SK-MEL-5 (cell line): ENCODE measurements around the gene ULK1. TPM values are rescaled to one million over a fixed set of nuclear protein-coding genes. Genes with fewer than 3 reads are reported as not detected.
"Not testable (repeated sequence)": the region's sequence is repeated elsewhere in the genome, so short reads cannot be mapped to it uniquely, and the experiment has no call there.

Experiments
- DNase-seq: peaks from one replicate; pipeline ENCODE4 v3.0.0-alpha.2; 2016; ENCODE audit warnings: low read depth, low spot score
- in situ Hi-C: cut with HindIII; loops from 2 replicates; pipeline ENCODE4 v1.10.0; 2016; ENCODE audit warnings: low sequenced_read_pairs, high pct_unique_total_duplicates, low pct_unique_long_range_greater_than_20kb
- total RNA-seq: library from RNA; depleted of rRNA; stranded (reverse); fragments of >200 nt; shearing (Covaris generic); gene quantifications from 2 replicates; pipeline ENCODE4 v1.2.3, GENCODE V29; 2014

Gene ULK1
- total RNA-seq, 1 experiment from 2014 or later = 2.1 TPM

DNA sequence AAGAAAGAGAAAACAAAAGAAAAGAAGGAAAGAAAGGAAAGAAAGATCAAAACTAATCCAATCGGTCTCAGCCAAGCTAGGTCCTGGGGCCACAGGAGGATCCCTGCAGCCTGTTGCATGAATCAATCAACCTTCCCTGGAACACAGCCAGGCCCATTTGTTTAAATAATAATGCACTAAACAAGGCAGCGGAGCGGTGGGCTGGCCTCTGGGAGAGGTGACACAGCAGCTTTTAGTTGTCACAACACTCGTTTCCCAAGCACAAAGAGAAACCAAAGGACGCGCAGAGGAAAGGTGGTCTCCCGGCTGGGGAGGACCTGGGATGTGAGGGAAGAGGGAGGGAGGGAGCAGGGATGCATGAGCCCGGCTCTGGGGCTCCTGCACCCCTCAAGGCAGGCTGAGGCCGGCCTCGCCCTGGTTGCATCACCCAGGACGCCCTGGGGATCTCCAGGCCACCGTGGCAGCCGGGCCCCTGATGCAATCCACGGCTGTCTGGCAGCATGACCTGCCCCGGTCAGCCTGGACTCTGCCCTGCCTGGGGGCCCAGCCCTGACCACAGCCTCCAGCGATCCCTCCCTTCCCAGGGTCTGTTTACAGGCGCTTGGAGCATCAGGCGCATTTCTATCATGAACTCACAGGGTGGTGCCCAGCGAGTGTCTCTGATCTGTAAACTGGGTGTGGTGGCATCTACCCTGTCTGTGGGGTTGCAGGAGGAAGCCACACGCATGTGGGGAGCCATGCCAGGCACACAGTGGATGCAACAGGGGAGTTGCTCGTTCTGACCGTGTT is 33.8 kb upstream of the ULK1 start:
- DNase-seq = no peak
- in situ Hi-C loops = no loop called here

DNA sequence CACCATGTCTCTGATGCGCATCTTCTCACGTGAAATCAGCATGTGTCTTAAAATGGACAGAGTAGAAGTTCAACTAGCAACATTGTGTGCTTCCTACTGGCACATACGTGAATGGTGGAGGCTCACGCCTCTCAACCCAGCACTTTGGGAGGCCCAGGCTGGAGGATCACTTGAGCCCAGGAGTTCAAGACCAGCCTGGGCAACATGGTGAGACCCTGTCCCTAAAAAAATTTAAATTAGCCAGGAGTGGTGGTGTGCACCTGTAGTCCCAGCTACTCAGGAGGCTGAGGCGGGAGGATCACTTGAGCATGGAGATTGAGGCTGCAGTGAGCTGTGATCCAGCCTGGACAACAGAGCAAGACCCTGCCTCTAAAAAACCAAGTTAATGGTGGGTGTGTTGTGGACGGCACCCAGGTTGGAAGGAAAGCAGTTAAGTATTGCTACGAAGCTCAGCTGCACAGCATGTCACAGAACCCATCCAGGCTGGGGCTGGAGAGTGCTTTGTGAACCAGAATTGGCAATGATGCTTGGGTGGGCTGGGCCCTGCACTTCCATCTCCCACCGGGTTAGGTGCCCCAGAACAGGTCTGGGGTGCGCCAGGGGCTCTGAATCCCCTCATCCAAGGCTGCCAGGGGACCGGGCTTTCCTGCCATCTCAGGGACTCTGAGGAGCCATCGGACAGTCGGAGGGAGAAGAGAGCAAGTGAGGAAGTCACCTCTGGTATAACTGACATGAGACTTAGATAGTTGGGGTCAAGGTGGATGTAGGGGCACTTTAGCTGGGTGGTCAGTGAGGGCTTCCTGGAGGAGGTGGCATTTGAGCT is 33.0 kb upstream of the ULK1 start:
- in situ Hi-C loops = no loop called here
- DNase-seq = no peak

DNA sequence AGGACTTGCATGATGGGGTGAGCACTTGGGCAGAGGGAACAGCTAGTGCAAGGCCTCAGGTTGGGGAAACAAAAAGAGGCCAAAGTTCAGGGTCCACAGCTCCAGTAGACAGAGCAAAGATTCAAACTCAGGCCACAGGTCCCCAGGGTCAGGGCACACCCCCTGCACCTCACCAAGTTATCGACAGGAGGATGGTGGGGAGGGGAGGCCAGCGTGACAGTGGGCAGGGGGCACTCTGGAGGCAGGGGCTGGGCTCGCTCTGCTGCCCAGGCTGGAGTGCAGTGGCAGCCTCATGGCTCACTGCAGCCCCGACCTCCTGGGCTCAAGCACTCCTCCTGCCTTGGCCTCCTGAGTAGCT is 32.4 kb upstream of the ULK1 start:
- in situ Hi-C loops = no loop called here
- no peak for DNase-seq

DNA sequence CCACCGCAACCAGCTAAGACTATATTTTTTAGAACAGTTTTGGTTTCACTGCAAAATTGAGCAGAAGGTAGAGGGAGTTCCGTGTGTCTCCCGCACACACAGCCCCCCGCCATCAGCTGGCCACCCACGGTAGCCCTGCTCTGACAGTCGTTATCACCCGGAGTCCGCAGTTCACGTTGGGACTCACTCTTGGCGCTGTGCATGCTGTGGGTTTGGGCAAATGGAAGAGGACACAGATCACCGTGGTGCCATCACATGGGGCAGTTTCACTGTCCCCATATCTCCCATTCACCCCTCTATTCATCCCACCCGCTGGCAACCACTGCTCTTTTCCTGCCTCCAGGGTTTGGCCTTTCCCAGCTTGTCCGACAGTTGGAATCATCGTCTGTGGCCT is 31.8 kb upstream of the ULK1 start:
- in situ Hi-C loops = no loop called here
- no peak for DNase-seq

DNA sequence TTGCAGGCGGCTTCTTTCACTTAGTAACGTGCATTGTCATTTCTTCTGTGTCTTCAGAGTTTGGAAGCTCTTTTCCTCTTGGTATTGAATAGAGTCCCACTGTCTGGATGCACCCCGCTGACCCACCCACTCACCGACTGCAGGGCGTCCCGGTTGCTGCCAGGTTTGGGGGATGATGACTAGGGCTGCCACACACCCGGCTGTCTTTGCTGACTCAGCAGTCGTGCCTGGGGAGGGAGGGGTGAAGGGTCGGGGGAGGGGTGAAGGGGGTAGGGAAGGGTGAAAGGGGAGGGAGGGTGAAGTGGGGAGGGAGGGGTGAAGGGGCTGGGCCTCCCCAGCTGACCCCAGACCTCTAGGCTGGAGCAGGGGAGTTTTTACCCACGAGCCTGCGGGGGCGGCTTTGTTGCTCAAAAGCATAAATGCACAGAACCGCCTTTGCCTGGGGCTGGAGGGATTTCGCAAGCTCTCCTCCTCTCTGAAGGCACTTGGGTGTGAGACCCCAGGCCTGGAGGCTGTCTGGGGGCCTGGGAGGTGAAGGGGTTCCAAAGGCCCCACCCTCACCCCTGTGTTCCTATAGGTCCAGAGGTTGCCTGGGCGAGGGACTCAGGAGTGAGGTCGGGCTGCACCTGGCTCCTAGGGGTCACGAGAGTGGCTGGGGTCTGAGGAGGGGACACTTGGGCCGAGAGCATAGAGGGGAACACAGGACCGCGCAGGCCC is 31.3 kb upstream of the ULK1 start:
- in situ Hi-C loops = no loop called here
- no peak for DNase-seq

DNA sequence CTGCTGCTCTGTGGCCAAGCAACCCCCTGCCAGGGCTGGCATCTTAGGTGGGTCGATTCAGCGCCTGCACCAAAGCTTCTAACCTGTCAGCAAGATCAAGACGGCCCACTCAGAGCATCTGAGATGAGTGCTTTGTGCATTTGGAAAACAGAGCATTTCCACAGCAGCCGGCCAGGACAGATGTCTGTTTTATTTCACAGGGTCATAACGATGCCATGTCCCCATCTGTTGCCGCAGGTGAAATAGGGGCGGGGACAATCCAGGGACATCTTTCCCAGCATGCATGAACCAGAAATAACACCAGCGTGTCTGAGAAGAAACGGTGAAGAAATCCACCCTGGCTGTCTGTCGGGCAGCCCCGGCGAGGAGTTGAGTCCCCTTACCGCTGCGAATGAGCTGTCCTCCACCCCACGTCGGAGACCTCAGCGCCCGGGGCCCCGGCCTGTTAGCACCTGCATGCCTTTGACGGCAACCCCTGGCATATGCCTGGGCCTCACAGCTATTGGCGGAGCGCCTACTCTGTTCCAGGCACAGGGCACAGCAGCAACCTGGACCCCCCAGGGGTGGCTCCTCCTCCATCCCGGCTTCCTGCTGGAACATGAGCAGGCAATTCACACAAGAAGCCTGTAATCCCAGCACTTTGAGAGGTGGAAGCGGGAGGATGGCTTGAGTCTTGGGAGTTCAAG is 30.6 kb upstream of the ULK1 start:
- in situ Hi-C loops = no loop called here
- no peak for DNase-seq

DNA sequence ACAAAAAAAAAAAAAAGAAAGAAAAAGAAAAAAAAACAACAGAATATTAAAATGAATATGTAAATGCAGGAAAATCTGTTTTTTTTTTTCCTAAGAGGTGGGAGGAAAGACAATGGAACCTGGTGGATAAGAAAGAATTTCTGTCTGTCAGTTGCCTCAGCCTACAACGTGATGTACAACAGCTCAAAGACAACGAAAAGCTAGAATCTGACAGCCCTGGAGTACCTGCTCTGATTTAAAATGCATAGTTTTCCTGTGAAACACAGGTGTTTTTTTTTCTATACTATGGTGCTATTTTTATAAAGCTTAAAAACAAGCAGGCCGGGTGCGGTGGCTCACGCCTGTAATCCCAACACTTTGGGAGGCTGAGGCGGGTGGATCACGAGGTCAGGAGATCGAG is 30.0 kb upstream of the ULK1 start:
- DNase-seq = no peak

DNA sequence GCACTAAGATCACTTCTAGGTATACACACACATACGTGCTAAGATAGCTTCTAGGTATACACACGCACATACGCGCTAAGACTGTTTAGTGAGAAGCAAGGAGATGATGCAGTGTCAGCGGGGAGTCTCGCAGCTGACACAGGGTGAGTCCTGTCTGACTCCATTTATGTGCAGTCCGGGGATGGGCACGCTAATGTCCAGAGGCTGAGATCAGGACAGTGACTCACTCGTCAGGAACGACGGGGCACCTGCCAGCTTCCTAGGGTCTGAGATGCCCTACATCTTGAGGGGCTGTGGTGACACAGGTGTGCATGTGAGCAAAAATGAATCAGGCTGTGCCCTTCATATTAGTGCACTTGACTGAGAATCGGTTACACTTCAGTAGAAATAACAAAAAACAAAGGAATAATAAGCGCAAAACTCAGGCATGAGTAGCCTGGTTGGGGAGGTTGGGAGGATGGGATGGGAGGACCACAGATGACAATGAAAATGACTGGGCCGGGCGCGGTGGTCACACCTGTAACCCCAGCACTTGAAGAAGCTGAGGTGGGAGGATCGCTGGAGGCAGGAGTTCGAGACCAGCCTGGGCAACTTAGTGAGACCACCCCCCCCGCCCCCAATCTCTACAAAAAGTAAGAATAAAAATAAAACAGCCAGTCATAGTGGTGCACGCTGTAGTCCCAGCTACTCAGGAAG is 29.1 kb upstream of the ULK1 start:
- in situ Hi-C loops = no loop called here
- DNase-seq = no peak

More for the DNA sequence above, 30.0 kb upstream of the ULK1 start:
- in situ Hi-C loops = no loop called here

DNA sequence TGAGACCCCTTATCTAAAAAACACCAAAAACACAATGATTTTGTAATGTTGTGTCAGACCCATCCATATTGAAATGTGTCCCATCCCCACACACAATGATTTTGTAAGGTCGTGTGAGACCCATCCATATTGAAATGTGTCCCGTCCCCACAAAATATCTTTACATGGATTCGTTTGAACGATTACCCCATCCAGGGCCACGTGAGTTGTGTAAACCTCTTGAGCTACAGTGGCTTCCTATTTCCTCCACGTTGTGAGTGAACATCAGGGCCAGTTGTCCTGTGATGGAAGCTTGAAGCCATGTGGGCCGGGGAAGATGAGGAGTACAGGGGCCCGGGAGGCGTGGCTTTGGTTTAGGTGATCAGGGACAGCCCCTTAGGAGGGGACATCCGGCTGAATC is 27.0 kb upstream of the ULK1 start:
- no peak for DNase-seq
- in situ Hi-C loops = no loop called here

DNA sequence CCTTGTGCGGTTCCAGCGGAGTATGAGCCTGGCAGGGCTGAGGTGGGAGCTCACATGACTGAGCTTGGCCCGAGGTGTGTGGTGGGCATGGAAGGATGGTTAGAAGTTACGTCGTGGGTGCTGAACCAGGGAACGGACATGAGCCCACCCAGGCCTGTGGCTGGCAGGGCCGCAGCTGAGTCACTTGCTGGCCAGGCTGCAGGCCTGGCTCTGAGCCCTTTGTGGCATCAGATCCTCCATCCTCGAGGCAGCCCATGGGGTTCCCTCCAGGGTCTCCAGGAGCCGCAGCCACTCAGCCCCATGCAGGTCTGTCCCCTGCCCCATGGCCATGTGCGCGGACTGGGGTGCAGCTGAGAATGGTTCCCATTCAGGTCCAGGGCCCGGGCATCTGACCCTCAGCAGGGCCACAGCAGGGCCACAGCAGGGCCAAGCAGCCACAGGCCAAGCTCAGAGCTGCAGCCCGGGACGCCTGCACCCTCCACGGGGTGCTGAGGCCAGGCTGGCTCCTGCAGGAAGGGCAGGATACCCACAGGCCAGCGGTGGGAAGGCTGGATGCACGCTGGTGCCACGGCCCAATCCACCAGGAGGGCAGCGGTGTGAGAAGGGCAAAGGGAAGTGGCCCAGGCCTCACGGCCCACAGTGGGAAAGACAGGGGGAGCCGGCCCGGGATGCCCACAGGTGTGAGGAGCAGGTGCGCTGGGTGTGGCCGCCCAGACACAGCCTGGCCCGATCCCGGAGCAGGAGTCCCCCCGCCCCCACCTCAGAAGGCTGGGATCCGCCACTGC is 26.3 kb upstream of the ULK1 start:
- in situ Hi-C loops = no loop called here
- no peak for DNase-seq

DNA sequence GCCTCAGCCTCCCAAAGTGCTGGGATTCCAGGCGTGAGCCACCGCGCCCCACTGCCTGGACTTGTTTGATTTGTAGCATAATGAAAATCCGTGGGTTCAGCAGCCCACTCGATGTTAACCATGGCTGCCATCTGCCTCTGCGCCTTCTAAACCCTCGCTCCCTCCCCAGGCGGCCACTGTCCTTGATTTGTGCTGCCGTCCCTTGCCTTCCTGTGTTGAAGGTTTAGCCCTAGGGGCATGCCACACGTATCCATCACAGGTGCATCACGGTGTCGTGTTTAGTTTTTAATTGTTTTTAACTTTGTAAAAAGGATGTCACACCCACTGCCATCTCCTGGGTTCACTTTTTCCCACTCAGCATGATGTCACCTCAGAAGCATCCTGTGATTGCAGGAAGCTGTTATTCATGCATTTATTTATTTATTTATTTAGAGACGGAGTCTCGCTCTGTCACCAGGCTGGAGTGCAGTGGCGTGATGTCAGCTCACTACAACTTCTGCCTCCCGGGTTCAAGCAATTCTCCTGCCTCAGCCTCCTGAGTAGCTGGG is 24.5 kb upstream of the ULK1 start:
- DNase-seq = no peak
- in situ Hi-C loops = no loop called here

DNA sequence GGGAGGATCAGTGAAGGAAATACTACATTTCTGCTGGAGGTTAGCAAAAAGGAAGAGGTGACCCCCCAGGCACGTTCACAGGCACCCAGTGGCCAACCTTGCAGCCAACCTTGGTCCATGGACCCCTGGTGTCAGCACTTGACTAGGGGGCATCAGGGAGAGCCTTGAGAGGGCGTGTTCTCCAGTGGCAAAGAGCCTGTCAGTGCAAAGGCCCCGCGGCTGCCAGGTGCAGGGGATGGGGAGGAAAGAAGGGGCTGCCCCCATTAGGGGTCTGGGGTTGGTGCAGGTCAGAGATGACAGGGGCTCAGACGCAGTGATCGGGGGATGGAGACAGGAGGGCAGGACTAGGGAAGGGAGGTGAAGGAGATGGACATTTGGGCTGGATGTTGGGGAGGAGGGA is 22.7 kb upstream of the ULK1 start:
- no peak for DNase-seq
- in situ Hi-C loops = no loop called here

DNA sequence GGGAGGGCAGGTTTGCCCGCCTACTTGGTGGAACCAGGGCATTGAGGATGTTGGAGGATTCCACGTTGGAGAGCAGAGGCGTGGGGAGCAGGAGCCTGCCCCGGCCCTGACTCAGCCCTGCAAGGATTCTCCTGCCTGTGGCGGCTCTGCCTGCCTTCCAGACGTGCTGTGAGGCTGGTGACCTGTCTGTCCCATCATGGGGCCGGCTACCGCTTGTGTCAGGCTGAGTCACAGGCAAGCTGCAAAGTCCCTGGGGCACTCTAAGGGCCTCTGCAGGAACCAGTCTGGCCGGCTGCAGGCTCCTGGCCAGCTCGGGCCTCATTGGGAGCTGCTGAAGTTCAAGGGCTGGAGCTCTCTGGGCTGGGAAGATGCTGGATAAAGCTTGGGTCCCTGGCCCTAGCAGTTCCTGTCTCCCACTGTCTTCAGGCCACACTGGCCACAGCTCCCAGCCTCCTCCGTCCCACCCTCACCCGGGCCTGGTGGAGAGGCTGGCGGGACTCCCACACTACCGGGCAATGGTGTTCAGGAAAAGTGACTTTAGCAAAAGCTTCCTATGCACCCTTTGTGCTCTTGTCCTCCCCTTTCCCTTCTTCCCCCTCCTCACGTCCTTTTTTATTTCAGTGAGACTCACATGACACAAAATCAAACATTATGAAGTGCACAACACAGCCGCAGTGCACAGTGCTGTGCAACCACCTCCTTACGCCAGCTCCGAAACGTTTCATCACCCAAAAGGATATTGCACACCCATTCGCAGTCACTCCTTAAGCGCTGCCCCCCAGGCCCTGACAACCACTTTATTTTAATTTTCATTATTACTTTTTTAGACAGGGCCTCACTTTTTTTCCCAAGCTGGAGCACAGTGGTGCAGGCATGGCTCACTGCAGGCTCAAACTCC is 22.0 kb upstream of the ULK1 start:
- in situ Hi-C loops = no loop called here

DNA sequence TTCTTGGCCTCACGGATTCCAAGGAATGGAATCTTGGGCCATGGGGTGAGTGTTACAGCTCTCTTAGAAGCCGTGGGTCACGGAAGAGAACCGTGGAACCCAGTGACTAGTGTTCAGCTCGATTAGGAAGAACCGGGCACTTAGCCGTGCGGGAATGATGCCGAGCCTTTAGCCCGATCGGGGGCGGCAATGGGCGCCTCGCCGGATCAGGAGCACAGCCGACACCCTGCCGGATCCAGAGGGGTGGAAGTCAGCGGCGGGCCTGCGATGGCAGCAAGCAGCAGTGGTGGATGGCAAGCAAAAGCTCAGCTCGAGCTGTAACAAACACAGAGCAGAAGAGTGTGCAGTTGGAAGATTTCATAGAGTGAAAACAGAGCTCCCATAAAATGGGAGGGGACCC is 21.1 kb upstream of the ULK1 start:
- in situ Hi-C loops = no loop called here
- DNase-seq = no peak

More for the DNA sequence above, 22.0 kb upstream of the ULK1 start:
- DNase-seq = no peak

DNA sequence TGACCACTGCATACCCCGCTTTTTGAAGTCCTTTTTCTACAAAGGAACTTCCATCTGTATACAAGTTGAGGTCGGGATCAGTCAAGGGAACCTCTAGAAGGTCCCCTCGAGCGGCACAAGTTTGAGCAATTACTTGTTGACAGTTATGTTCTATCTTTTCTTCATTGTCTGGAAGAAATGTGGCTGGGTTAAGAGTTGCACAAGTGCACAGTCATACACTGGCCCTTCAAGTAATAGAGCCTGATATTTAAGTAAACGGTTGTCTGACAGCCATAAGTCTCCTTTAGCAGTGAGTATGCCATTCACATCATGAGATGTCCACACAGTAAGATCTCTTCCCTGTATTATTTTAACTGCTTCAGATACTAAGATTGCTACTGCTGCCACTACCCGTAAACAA is 19.4 kb upstream of the ULK1 start:
- DNase-seq, in situ Hi-C loops: not testable (repeated sequence)

DNA sequence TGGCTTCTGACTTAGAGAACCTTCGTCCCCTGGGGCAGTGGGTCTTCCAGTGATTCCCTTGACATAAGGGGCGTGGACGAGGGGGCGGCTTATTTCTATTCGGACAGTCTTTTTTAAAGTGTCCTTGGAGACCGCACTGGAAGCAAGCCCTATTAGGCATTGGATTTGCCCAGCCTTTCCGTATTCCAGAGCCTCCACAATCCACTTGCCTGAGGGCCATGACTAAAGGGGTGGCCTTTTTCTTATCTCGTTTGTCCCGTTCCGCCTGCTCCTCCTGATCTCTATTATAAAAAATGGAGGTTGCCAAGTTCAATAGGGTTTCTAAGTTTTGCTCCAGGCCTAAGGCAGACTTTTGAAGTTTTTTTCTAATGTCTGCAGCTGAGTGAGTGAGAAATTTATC is 17.2 kb upstream of the ULK1 start:
- in situ Hi-C loops, DNase-seq: not testable (repeated sequence)
